ENCODE data around the gene CSF1. TPM values are rescaled to one million over a fixed set of nuclear protein-coding genes. Genes with fewer than 3 reads are reported as not detected.

The CSF1 gene
- total RNA-seq, 2 donors from 2014 or later = 18.4 to 31.5 TPM

- WGBS = 83% methylated on average over 7 of the region's 7 CpGs
- H3K9me3 ChIP-seq = no peaks in the 10 kb centered on the region
- intact Hi-C loops (cut with DNase I) = no loop called here
- H3K27me3 ChIP-seq (replicated peaks; ENCODE audit: insufficient read depth) = no peaks in the 10 kb centered on the region
- H3K4me3 ChIP-seq = no peak overlapping the region
- no peaks in the 10 kb centered on the region for H3K4me1 ChIP-seq (replicated peaks)
- DNase-seq (ENCODE audit: low spot score) = no peak
- TF ChIP-seq POLR2AphosphoS5 (IDR thresholded peaks at IDR 0.05) (no peak), POLR2A (IDR thresholded peaks at IDR 0.05) (no peak), CTCF (IDR thresholded peaks at IDR 0.05) (no peak)
- H3K36me3 ChIP-seq = no peaks in the 10 kb centered on the region
- H3K27ac ChIP-seq = no peak overlapping the region
Measured at GRCh38 chr1:109906160-109906838, 4.3 kb upstream of the CSF1 start.

GRCh38 chr1:109906839-109907180 is 3.8 kb upstream of the CSF1 start:
- Histone ChIP-seq H3K9me3 (no peaks in the 10 kb centered on the region), H3K4me3 (no peak overlapping the region), H3K36me3 (no peaks in the 10 kb centered on the region), H3K27ac (no peak overlapping the region), H3K27me3 (replicated peaks; ENCODE audit: insufficient read depth) (no peaks in the 10 kb centered on the region), H3K4me1 (replicated peaks) (no peaks in the 10 kb centered on the region)
- no peak for TF ChIP-seq CTCF (IDR thresholded peaks at IDR 0.05)
- TF ChIP-seq POLR2AphosphoS5 (IDR thresholded peaks at IDR 0.05) = no peak
- TF ChIP-seq POLR2A (IDR thresholded peaks at IDR 0.05) = no peak
- DNase-seq (ENCODE audit: low spot score) = no peak
- intact Hi-C loops (cut with DNase I) = no loop called here
- WGBS = 81% methylated on average over 3 of the region's 4 CpGs

GRCh38 chr1:109907190-109907774 is 3.4 kb upstream of the CSF1 start:
- Histone ChIP-seq H3K36me3 (no peaks in the 10 kb centered on the region), H3K4me3 (no peak overlapping the region), H3K9me3 (no peaks in the 10 kb centered on the region), H3K4me1 (replicated peaks) (no peaks in the 10 kb centered on the region), H3K27me3 (replicated peaks; ENCODE audit: insufficient read depth) (no peaks in the 10 kb centered on the region), H3K27ac (no peak overlapping the region)
- DNase-seq (ENCODE audit: low spot score) = no peak
- TF ChIP-seq POLR2AphosphoS5 (IDR thresholded peaks at IDR 0.05) (no peak), POLR2A (IDR thresholded peaks at IDR 0.05) (no peak), CTCF (IDR thresholded peaks at IDR 0.05) (no peak)
- WGBS = 88% methylated on average over 1 of the region's 1 CpG
- intact Hi-C loops (cut with DNase I) = no loop called here

GRCh38 chr1:109908836-109909235 is 1.8 kb upstream of the CSF1 start:
- no peaks in the 10 kb centered on the region for H3K27me3 ChIP-seq (replicated peaks; ENCODE audit: insufficient read depth)
- no peak overlapping the region for H3K4me3 ChIP-seq
- DNase-seq (ENCODE audit: low spot score) = no peak
- no peaks in the 10 kb centered on the region for H3K9me3 ChIP-seq
- H3K4me1 ChIP-seq (replicated peaks) = no peaks in the 10 kb centered on the region
- 94% methylated on average over 3 of the region's 3 CpGs for WGBS
- intact Hi-C loops (cut with DNase I) = no loop called here
- H3K27ac ChIP-seq = no peak overlapping the region
- TF ChIP-seq POLR2AphosphoS5 (IDR thresholded peaks at IDR 0.05) = no peak
- TF ChIP-seq POLR2A (IDR thresholded peaks at IDR 0.05) = no peak
- no peak for TF ChIP-seq CTCF (IDR thresholded peaks at IDR 0.05)
- H3K36me3 ChIP-seq = no peaks in the 10 kb centered on the region

GRCh38 chr1:109909561-109909960 is 1.1 kb upstream of the CSF1 start:
- 82% methylated on average over 3 of the region's 3 CpGs for WGBS
- Histone ChIP-seq H3K4me3 (no peak overlapping the region), H3K27me3 (replicated peaks; ENCODE audit: insufficient read depth) (no peaks in the 10 kb centered on the region), H3K27ac (peak overlapping the region in 1 of 2 donors; percentile 80), H3K9me3 (no peaks in the 10 kb centered on the region), H3K4me1 (replicated peaks) (no peaks in the 10 kb centered on the region), H3K36me3 (no peaks in the 10 kb centered on the region)
- TF ChIP-seq POLR2A (IDR thresholded peaks at IDR 0.05) = no peak
- TF ChIP-seq POLR2AphosphoS5 (IDR thresholded peaks at IDR 0.05) = no peak
- no peak for TF ChIP-seq CTCF (IDR thresholded peaks at IDR 0.05)
- intact Hi-C loops (cut with DNase I) = no loop called here
- no peak for DNase-seq (ENCODE audit: low spot score)

All from prostate gland (tissue), 2 donors.